Stimulated activated CD8-positive, alpha-beta memory T cell treated with anti-CD3 and anti-CD28 coated beads, Interleukin-2, amount 100 ng/mL, for 48 hours (primary cell): ENCODE data around the gene ENDOU.

Experiments used
- DNase-seq, 2 donors: peaks; one replicate each; pipeline ENCODE4 v3.0.0-alpha.2; 2020; ENCODE audit warnings: low read depth in 2 of 2

ENDOU gene, protein sequence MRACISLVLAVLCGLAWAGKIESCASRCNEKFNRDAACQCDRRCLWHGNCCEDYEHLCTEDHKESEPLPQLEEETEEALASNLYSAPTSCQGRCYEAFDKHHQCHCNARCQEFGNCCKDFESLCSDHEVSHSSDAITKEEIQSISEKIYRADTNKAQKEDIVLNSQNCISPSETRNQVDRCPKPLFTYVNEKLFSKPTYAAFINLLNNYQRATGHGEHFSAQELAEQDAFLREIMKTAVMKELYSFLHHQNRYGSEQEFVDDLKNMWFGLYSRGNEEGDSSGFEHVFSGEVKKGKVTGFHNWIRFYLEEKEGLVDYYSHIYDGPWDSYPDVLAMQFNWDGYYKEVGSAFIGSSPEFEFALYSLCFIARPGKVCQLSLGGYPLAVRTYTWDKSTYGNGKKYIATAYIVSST

GRCh38 chr12:47725091-47725772 is at the start of gene ENDOU:
ENDOU (minus strand) TSS chr12:47725490; CDS start chr12:47725413, 77 bp downstream.
- DNase-seq: no peak

- no peak for DNase-seq
These were observed 49.4 kb upstream of the ENDOU start for GRCh38 chr12:47774663-47775062.

- DNase-seq: no peak
These were observed 48.7 kb upstream of the ENDOU start for GRCh38 chr12:47773858-47774580.

DNA sequence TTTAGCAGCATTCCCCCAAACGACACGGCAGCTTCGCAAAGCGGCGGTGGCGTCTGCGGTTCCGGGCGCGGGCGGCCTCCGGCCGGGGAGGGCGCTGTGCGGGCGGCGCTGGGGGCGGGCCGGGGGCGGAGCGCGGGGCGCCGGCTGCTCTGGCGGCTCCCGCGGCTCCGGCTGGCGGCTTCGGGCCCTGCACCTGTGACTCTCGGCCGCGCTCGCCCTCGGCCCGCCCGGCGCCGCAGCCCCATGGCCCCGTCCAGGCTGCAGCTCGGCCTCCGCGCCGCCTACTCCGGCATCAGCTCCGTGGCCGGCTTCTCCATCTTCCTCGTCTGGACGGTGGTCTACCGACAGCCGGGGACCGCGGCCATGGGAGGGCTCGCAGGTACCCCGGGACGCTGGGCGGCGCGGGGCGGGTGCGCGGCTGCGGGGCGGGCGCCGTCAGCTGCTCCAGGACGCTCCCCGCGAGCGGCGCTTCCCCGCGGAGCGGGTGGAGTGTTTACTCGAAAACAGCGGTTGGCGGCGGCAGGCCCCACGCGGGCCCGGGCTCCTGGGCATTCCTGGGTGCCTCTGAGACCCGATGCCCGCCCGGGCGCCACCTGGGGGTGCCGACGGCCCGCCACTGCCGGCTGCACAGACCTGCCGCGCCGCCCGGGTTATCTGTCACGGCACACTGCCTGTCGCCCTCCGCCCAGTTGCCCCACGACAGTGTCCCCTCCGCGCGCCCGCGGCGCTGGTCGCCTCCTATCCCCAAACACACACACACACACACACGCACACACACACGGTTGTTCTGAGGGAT is 48.0 kb upstream of the ENDOU start, which contains the start of gene SLC48A1:
Gene SLC48A1, plus strand, starts transcription at position 177 of the 796 bp plus-strand sequence. Its CDS starts 67 bp downstream, at position 244.
- peak; percentile 51 to 57 for DNase-seq

GRCh38 chr12:47772738-47773061 is 47.4 kb upstream of the ENDOU start:
- DNase-seq: no peak

- no peak for DNase-seq
These were observed 46.9 kb upstream of the ENDOU start for GRCh38 chr12:47772094-47772660.

DNA sequence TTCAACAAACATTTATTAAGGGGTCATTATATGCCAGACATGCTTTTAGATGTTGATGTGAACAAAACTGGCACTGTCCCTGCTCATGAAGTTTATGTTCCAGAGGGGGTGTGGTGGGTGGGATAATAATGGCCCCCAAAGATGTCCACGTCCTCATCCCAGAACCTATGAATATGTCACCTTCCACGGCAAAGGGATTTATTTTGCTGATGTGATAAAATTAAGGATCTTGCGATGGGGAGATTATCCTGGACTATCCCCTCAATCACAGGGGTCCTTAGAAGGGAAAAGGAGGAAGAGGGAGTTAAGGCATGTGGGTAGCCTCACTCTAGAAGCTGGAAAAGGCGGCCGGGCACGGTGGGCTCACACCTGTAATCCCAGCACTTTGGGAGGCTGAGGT is 46.0 kb upstream of the ENDOU start:
- no peak for DNase-seq

DNA sequence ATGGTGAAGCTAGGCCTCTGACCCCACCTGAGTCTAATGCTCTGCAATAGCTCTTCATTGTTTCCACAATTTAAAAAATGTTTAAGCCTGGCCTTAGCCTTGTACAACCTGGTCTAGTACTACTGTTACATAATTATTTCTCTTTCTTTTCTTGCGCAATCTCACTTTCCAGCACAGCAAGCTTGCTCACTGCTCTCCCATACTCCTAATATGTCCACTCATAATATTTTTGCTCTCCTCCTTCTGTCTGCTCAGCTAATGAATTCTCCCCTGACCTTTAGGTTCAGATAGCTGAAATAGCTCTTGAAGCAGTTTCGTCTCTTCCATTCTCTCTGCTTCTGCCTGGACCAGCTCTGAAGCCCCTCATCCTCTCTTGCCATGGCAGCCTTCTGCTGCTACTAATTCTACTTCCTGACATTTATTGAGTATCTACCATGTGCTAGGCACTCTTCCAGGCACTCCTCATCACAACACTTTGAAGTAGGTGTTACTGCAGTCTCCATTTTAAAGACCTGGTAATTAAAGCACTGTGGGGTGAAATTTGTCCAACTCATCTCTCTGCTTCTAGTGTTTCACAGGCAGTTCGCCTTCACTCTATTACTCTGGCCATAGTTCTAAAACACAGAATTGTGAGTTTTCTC is 44.9 kb upstream of the ENDOU start:
- DNase-seq: no peak

DNA sequence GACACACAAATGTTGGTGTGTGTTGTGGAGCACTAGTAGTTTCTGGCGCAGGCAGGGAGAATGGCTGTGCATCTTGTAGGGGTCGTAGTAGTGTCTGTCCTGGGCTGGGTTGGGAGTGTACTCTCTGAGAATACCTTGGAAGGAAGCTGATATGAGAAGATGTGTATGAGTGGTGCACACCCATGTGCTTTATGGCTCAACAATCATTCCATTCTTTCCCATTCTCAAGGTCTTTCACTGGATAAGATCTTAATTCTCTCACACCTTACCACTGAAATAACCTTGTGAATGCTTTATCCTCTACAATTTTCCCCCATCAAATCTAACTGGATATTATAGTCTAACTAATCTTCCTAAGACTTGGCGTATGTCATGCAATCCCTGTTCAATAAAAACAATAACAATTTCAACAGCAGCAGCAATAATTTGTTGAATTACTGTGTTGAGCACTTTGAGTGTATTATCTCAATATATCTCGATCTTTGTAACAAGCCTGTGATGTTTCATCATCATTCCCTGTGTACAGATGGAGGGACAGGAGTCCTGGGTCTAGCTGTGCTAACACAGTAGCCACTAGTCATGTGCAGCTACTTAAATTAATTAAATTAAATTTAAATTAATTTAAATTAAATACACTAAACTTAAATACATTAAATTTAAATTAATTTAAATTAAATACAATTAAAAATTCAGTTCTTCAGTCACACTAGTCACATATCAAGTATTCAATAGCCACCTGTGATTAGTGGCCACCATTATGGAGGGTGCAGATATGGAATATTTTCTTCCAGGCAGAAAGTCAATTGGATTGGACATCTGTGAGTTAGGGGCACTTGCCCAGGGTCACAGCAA is 44.2 kb upstream of the ENDOU start:
- DNase-seq: no peak

GRCh38 chr12:47768323-47768811 is 43.1 kb upstream of the ENDOU start:
- no peak for DNase-seq

- peak; percentile 56 to 62 for DNase-seq
These were observed 42.0 kb upstream of the ENDOU start for GRCh38 chr12:47767216-47767724.

DNA sequence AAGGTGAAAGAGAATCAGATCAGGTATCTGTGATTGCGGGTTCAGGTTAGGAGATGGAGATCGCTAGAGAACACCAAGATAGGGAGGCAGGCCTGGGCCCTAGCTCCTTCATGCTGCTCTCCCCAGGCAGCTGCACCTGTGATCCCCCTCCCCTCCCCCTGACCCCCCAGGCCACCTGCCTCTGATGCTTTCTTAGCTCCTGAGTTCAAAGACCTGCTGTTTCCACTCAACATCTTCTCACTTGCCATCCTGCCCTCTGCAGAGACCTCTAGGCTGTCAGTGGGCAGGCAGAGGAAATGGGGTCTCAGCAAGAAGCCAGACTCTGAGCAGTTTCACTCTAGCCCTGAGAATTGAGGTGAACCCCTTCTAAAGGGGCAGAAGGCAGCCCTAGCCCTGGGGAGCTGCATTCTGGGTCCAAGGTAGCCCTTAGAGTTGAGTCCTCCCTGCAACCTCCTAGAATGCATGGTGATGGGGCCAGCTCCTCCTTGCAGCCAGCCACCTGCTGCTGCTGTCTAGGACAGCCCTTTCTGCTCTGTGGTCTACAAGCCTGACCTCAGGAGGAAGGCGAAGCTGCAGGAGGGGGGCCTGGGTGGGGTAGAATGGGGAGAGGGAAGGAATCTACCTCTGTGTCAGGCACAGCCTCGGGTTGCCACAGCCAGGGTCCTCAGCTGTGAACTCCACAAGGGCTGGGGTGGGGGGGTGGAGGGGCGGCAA is 41.4 kb upstream of the ENDOU start:
- DNase-seq: no peak

GRCh38 chr12:47763481-47764346 is 38.4 kb upstream of the ENDOU start:
- no peak for DNase-seq

DNA sequence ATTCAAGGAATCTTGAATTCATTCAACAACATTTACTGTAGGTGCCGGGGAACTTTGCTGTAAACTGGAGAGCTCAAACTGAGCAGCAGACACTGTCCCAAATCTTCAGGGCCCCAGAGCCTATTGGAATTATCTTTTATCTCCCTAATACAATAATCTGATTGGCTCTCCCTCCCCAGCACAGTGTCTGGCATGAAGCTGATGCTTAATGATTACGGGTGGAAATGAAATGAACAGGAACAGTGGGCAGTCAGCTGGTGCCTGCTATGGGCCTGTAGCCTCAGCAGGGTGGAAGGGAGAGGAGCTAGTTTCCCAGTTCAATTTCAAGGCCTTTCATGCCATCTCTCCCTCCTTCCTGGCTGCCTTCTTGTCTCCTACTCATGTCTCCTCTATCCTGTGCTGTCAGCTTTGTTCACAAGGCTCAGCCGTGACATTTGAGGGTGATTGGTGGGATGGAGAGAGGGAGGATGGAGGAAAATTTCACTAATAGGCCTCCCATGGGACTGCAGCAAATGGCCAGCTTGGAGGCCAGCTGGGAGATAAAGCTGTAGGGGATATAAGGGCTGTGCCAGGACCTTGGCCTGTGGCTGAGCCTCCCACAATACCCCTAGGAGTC is 37.7 kb upstream of the ENDOU start:
- DNase-seq: no peak

- DNase-seq: peak; percentile 55
These were observed 33.8 kb upstream of the ENDOU start, which contains the start of gene RAPGEF3 for GRCh38 chr12:47758834-47759690. RAPGEF3 (minus strand) TSS chr12:47758880; CDS start chr12:47758556, 324 bp downstream.

- DNase-seq: no peak
These were observed 33.2 kb upstream of the ENDOU start for GRCh38 chr12:47758584-47758833.
